T-helper 17 cell (primary cell): ENCODE results near the gene ABAT. TPM values are rescaled to one million over a fixed set of nuclear protein-coding genes. Genes with fewer than 3 reads are reported as not detected.
"Not testable (repeated sequence)": the region's sequence is repeated elsewhere in the genome, so short reads cannot be mapped to it uniquely, and the experiment has no call there.

Source experiments
- ATAC-seq: fragments of 150-1000 bp; cut with Tn5 transposase; 2 replicates; pipeline ENCODE4 v1.10.0; 2021; ENCODE audit warnings: mild to moderate bottlenecking, moderate library complexity
- DNase-seq, 3 donors: peaks; one replicate each; pipeline versions ENCODE4 v3.0.0 to v3.0.0-alpha.2; 2020 to 2021
- H3K9me3 ChIP-seq: one replicate; pipeline ENCODE4 v1.7.0; 2013; ENCODE audit warnings: low read length, mild to moderate bottlenecking; ENCODE audit not compliant: control insufficient read depth, poor library complexity, severe bottlenecking
- H3K27ac Mint-ChIP-seq: one replicate; pipeline ENCODE4 v1.8.0; 2022; ENCODE audit warnings: mild to moderate bottlenecking, moderate library complexity, mixed read lengths
- H3K27me3 Mint-ChIP-seq: one replicate; pipeline ENCODE4 v1.8.0; 2022; ENCODE audit warnings: mixed read lengths
- H3K36me3 Mint-ChIP-seq: one replicate; pipeline ENCODE4 v1.8.0; 2022; ENCODE audit warnings: low read depth, mixed read lengths
- H3K4me1 Mint-ChIP-seq: one replicate; pipeline ENCODE4 v1.8.0; 2022; ENCODE audit warnings: mild to moderate bottlenecking, mixed read lengths
- H3K4me3 Mint-ChIP-seq: one replicate; pipeline ENCODE4 v1.8.0; 2022; ENCODE audit warnings: mild to moderate bottlenecking, moderate library complexity, mixed read lengths
- total RNA-seq, 4 donors: library from RNA in 2 of 4; stranded (reverse) in 2 of 4; gene quantifications; one replicate each; pipeline ENCODE4 v1.2.3 and lab custom pipeline; 2022 to 2026

The ABAT gene
- total RNA-seq, 2 donors from 2014 or later = 8.7 to 9.5 TPM

GRCh38 chr16:8642146-8642545 lies 32.3 kb upstream of the ABAT start:
- ATAC-seq (no peak), DNase-seq (no peak)
- Mint-ChIP-seq H3K36me3 (peaks cover 22% of the 10 kb centered on the region), H3K27ac (no peak overlapping the region), H3K27me3 (no peaks in the 10 kb centered on the region), H3K4me1 (peaks cover 18% of the 10 kb centered on the region), H3K4me3 (no peak overlapping the region)
- H3K9me3 ChIP-seq = no peaks in the 10 kb centered on the region

- H3K27ac Mint-ChIP-seq = no peak overlapping the region
Measured at GRCh38 chr16:8644211-8645140, 29.9 kb upstream of the ABAT start.

DNA sequence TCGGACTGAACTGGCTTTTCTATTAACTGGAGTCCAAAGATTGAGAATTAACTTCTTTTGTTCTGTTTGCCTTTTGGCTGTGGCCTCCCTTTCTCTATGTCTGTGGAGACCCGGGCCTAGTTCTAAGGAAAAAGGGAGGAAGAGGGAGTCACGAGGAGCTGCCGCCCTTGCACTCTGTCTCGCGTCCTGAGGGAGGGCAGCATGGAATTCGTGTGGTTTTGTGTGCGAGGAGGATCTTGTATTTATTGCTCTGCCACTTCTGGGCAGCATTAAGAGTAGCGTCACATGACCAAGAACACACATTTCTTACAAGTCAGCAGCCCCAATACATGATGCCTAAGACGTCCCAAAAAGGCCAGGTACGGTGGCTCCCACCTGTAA lies 29.3 kb upstream of the ABAT start:
- ATAC-seq (no peak), DNase-seq (no peak)
- H3K36me3 Mint-ChIP-seq = peaks cover 25% of the 10 kb centered on the region
- H3K9me3 ChIP-seq = no peaks in the 10 kb centered on the region
- peak overlapping the region; percentile 44 for H3K4me3 Mint-ChIP-seq
- no peaks in the 10 kb centered on the region for H3K27me3 Mint-ChIP-seq
- peaks cover 18% of the 10 kb centered on the region for H3K4me1 Mint-ChIP-seq
- H3K27ac Mint-ChIP-seq = no peak overlapping the region

More at GRCh38 chr16:8644211-8645140, 29.9 kb upstream of the ABAT start:
- peak; percentile 53 for ATAC-seq
- Mint-ChIP-seq H3K27me3 (no peaks in the 10 kb centered on the region), H3K4me3 (peak overlapping the region; percentile 44), H3K4me1 (peaks cover 20% of the 10 kb centered on the region), H3K36me3 (peaks cover 25% of the 10 kb centered on the region)
- DNase-seq = no peak
- H3K9me3 ChIP-seq = no peaks in the 10 kb centered on the region

DNA sequence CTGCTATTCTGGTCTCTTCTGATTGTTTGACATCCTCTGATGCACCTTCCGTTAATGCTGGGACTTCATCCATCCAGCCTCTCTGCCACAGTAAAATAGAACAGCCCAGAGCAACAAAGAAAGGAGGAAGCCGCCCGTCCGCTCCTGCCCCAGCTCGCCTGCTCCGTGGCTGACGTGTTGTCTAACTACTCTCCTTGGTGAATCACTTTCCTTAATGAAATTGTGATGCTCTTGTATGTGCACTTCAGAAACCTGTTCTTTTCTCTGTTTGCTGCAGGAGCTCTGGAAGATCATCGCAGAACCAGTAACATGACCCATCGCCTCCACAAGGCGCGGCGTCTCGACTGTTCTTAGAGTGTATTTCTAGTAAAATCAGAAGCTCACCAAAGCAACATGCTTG lies 28.6 kb upstream of the ABAT start:
- no peak for DNase-seq

GRCh38 chr16:8646326-8647053 lies 27.9 kb upstream of the ABAT start:
- peaks cover 18% of the 10 kb centered on the region for H3K4me1 Mint-ChIP-seq

More for the DNA sequence above, 28.6 kb upstream of the ABAT start:
- Mint-ChIP-seq H3K27ac (peak overlapping the region; percentile 70), H3K27me3 (no peaks in the 10 kb centered on the region), H3K36me3 (peaks cover 25% of the 10 kb centered on the region), H3K4me3 (no peak overlapping the region), H3K4me1 (peaks cover 18% of the 10 kb centered on the region)
- no peak for ATAC-seq
- H3K9me3 ChIP-seq = no peaks in the 10 kb centered on the region

GRCh38 chr16:8647721-8648318 lies 26.6 kb upstream of the ABAT start:
- H3K27ac Mint-ChIP-seq = no peak overlapping the region
- ATAC-seq (no peak), DNase-seq (no peak)
- no peak overlapping the region for H3K4me3 Mint-ChIP-seq
- H3K9me3 ChIP-seq = no peaks in the 10 kb centered on the region
- peaks cover 18% of the 10 kb centered on the region for H3K36me3 Mint-ChIP-seq
- peaks cover 15% of the 10 kb centered on the region for H3K4me1 Mint-ChIP-seq
- H3K27me3 Mint-ChIP-seq = no peaks in the 10 kb centered on the region

More at GRCh38 chr16:8646326-8647053, 27.9 kb upstream of the ABAT start:
- DNase-seq (no peak), ATAC-seq (no peak)
- H3K36me3 Mint-ChIP-seq = peaks cover 25% of the 10 kb centered on the region
- H3K27ac Mint-ChIP-seq = peak overlapping the region; percentile 70
- no peak overlapping the region for H3K4me3 Mint-ChIP-seq
- H3K27me3 Mint-ChIP-seq = no peaks in the 10 kb centered on the region
- no peaks in the 10 kb centered on the region for H3K9me3 ChIP-seq

GRCh38 chr16:8648877-8649276 lies 25.5 kb upstream of the ABAT start:
- no peak for ATAC-seq
- H3K27ac Mint-ChIP-seq = no peak overlapping the region

GRCh38 chr16:8649829-8650554 lies 24.4 kb upstream of the ABAT start:
- Mint-ChIP-seq H3K36me3 (peaks cover 14% of the 10 kb centered on the region), H3K4me3 (no peak overlapping the region), H3K27ac (no peak overlapping the region), H3K4me1 (peaks cover 8% of the 10 kb centered on the region), H3K27me3 (no peaks in the 10 kb centered on the region)
- no peak for ATAC-seq
- no peak for DNase-seq
- no peaks in the 10 kb centered on the region for H3K9me3 ChIP-seq

More at GRCh38 chr16:8648877-8649276, 25.5 kb upstream of the ABAT start:
- Mint-ChIP-seq H3K36me3 (peaks cover 14% of the 10 kb centered on the region), H3K27me3 (no peaks in the 10 kb centered on the region), H3K4me3 (no peak overlapping the region), H3K4me1 (peaks cover 13% of the 10 kb centered on the region)
- H3K9me3 ChIP-seq = no peaks in the 10 kb centered on the region
- no peak for DNase-seq

DNA sequence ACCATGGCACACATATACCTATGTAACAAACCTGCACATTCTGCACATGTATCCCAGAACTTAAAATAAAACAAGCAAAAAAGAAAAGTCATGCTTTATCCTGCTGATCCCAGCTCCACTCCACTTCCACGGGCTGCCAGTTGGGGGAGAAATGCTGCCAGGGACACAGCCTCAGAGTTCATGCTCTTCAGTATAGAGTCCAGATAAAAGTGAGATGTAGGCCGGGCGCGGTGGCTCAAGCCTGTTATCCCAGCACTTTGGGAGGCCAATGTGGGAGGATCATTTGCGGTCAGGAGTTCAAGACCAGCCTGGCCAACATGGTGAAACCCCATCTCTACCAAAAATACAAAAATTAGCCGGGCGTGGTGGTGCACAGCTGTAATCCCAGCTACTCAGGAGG lies 22.5 kb upstream of the ABAT start:
- H3K4me3 Mint-ChIP-seq, H3K4me1 Mint-ChIP-seq, H3K27ac Mint-ChIP-seq, H3K36me3 Mint-ChIP-seq, H3K9me3 ChIP-seq, ATAC-seq, H3K27me3 Mint-ChIP-seq, DNase-seq: not testable (repeated sequence)

DNA sequence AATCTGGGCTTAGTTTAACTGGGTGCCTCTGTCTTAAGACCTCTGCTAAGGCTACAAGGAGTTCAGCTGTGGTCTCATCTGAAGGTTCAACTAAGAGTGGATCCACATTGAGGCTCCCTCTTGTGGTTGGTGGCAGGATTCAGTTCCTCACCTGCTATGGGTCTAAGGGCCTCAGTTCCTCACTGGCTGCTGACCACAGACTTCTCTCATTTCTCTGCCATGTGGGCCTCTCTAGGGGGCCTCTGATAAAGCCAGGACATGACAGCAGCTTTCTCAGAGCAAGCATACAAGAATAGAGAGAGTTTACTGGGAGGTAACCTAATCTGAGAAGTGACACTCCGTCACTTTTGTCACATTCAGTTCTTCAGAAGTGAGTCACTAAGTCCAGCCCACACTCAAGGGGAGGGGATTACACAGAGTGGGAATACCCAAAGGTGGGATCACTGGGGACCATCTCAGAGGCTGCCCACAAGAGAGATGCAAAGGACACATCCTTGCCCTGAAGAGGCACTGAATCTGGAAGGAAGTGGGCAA lies 19.2 kb upstream of the ABAT start:
- H3K27ac Mint-ChIP-seq = no peak overlapping the region
- no peaks in the 10 kb centered on the region for H3K27me3 Mint-ChIP-seq
- H3K9me3 ChIP-seq = no peaks in the 10 kb centered on the region
- no peak for DNase-seq
- no peaks in the 10 kb centered on the region for H3K4me1 Mint-ChIP-seq
- H3K4me3 Mint-ChIP-seq = no peak overlapping the region
- H3K36me3 Mint-ChIP-seq = peaks cover 2% of the 10 kb centered on the region
- peak; percentile 60 for ATAC-seq

GRCh38 chr16:8656376-8656775 lies 18.0 kb upstream of the ABAT start:
- H3K4me1 Mint-ChIP-seq = no peaks in the 10 kb centered on the region
- peaks cover 2% of the 10 kb centered on the region for H3K36me3 Mint-ChIP-seq
- DNase-seq (no peak), ATAC-seq (no peak)
- H3K9me3 ChIP-seq = no peaks in the 10 kb centered on the region
- no peak overlapping the region for H3K27ac Mint-ChIP-seq
- H3K4me3 Mint-ChIP-seq = no peak overlapping the region
- no peaks in the 10 kb centered on the region for H3K27me3 Mint-ChIP-seq

DNA sequence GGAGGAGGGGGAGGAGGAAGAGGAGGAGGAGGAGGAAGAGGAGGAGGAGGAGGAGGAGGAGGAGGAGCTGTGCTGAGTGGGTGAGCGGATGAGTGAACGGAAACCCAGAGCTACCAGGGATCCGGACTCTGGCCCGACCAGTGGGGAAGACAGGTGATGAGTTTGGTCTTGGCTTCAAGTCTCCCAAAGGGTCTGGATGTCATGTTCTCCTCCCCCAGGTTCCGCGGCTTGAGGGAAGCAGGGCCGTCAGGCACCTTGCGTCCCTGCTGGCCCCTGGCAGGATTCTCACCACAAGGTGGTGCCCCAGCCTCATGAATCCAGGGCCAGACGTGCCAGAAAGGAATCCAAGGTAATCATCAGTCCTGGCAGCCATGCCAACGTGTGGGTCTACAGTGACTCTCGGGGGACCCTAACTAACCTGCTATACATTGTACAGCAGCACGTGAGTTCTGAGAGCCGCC lies 13.5 kb upstream of the ABAT start:
- Mint-ChIP-seq H3K27ac (no peak overlapping the region), H3K27me3 (no peaks in the 10 kb centered on the region), H3K4me3 (no peak overlapping the region), H3K4me1 (no peaks in the 10 kb centered on the region), H3K36me3 (no peaks in the 10 kb centered on the region)
- H3K9me3 ChIP-seq = no peaks in the 10 kb centered on the region
- ATAC-seq (peak; percentile 68), DNase-seq (peak in 2 of 3 donors; percentile 42 to 45)
